Epithelial cell of esophagus (primary cell): ENCODE results near the gene C19orf38.
"Not testable (repeated sequence)": the region's sequence is repeated elsewhere in the genome, so short reads cannot be mapped to it uniquely, and the experiment has no call there.

Source experiments
- DNase-seq: peaks from one replicate; pipeline ENCODE4 v3.0.0; 2010; ENCODE audit warnings: low read depth
- H3K4me3 ChIP-seq: 2 replicates; pipeline ENCODE4 v1.5.1; 2011; ENCODE audit warnings: mild to moderate bottlenecking, low read length, control low read depth
- CTCF ChIP-seq: IDR thresholded peaks from 2 replicates; pipeline ENCODE4 v1.5.1; 2011; ENCODE audit warnings: low read depth, mild to moderate bottlenecking, low read length, control low read depth, inconsistent platforms; ENCODE audit not compliant: insufficient read depth; ENCODE audit errors: missing control alignments

Gene C19orf38

DNA sequence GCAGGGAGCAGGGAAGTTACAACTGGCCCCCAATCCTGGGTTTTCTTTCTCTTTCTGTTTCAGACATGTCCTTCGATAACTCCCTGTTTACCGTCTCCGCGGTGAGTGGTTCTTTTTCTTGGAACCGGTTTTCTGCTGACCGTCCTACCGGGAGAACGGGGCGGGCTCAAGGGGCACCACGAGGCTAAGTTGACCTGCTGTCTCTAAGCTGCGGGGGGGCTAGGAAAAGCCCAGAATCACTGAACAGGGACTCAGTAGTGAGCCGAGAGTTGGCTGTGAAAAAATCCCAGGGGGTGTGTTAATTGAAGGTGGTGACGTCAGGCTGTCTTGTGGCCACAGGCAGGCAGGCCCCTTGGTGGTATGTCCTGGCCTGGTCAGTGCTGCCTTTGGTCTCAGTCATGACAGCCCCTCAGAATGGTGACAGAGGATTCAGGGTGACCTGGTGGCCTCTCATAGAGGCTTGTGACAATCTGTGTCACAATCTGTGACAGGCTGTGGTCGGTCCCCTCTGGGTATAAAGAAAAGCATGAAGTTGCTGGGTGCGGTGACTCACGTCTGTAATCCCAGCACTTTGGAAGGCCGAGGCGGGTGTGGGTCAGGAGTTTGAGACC lies 15.0 kb downstream of the C19orf38 start:
- peak; percentile 54 for DNase-seq
- H3K4me3 ChIP-seq, result no peak overlapping the region
- no peak for TF ChIP-seq CTCF

DNA sequence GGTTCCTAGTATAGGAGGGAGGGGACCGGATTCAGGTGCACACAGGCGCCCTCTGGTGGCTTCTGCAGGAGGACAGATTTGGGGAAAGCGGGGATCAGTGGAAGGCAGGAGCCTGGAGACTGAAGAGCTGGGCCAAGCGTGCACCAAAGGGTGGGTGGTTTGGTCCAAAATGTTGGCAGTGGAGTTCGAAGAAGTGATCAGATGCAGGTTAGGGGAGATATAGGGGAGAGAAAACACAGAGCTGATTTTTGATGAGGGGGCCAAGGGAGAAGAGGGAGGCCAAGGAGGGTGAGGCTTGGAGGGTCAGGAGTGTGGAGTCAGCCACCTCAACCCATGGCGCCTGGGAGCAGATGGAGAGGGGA lies 16.3 kb downstream of the C19orf38 start:
- H3K4me3 ChIP-seq, result no peak overlapping the region
- peak; percentile 96 for TF ChIP-seq CTCF
- peak; percentile 79 for DNase-seq

- TF ChIP-seq CTCF, result no peak
- no peak for DNase-seq
- no peak overlapping the region for H3K4me3 ChIP-seq
These were observed 18.3 kb downstream of the C19orf38 start for GRCh38 chr19:10866495-10866894.

- H3K4me3 ChIP-seq, result no peak overlapping the region
- no peak for TF ChIP-seq CTCF
- no peak for DNase-seq
These were observed 20.8 kb downstream of the C19orf38 start for GRCh38 chr19:10868872-10869547.

GRCh38 chr19:10869872-10870311 lies 21.7 kb downstream of the C19orf38 start:
- H3K4me3 ChIP-seq, DNase-seq: not testable (repeated sequence)

GRCh38 chr19:10870501-10870954 lies 22.3 kb downstream of the C19orf38 start:
- no peak for TF ChIP-seq CTCF
- peak overlapping the region; percentile 51 for H3K4me3 ChIP-seq
- no peak for DNase-seq

- DNase-seq, result peak; percentile 99
- peak within 1 kb of the TSS; percentile 83 for H3K4me3 ChIP-seq
- peak; percentile 36 for TF ChIP-seq CTCF
These were observed 22.9 kb downstream of the C19orf38 start, which contains the start of gene CARM1 for GRCh38 chr19:10870955-10871603. CARM1 (plus strand) TSS chr19:10871553; CDS start chr19:10871703, 150 bp downstream.
